ENCODE data around the gene ZNF256.

GRCh38 chr19:57954996-57955395, 7.5 kb upstream of the ZNF256 start:
- TF ChIP-seq CTCF (IDR thresholded peaks at IDR 0.05) (no peak), EZH2 (IDR thresholded peaks at IDR 0.05) (no peak), EZH2phosphoT487 (IDR thresholded peaks at IDR 0.05) (no peak)
